A549 (cell line): ENCODE data around the gene ACOD1. TPM values are rescaled to one million over a fixed set of nuclear protein-coding genes. Genes with fewer than 3 reads are reported as not detected.

Experiments
- ATAC-seq, 2 experiments: fragments of 200-7000 bp in 1 of 2; fragments of >200 bp in 1 of 2; cut with Nextera tagmentation in 1 of 2; cut with Tn5 transposase in 1 of 2; 3 replicates each; pipeline versions ENCODE4 v1.8.0 to v1.9.1; 2018 to 2020; ENCODE audit warnings: mild to moderate bottlenecking in 1 of 2, moderate library complexity in 1 of 2
- CTCF ChIA-PET: fragments of 300-600 bp; sonication (Branson Sonifier 250); formaldehyde crosslinking; extraction: SDS; loops from one replicate; lab custom pipeline; 2021; ENCODE audit warnings: antibody characterized with exemption, inconsistent platforms; lab: Yijun Ruan, JAX
- POLR2A ChIA-PET: fragments of 350-600 bp; formaldehyde crosslinking; extraction: SDS; loops from one replicate; lab custom pipeline; 2021; ENCODE audit warnings: antibody characterized with exemption, inconsistent platforms; lab: Yijun Ruan, JAX
- DNase-seq, 2 experiments: peaks; one replicate each; pipeline versions ENCODE4 v3.0.0 to v3.0.0-alpha.2; 2011 to 2016; ENCODE audit warnings: low read depth in 1 of 2, low spot score in 1 of 2
- FAIRE-seq: peaks from 2 replicates; lab custom pipeline; 2011; peaks lifted over from hg19 to GRCh38; lab: Jason Lieb, UNC
- H3K27ac ChIP-seq, 2 experiments: fragments of >200 bp; sonication (Bioruptor Twin); formaldehyde crosslinking; 3 replicates each; pipeline ENCODE4 v1.5.1; 2016 to 2017
- H3K4me1 ChIP-seq: fragments of >200 bp; sonication (Bioruptor Twin); formaldehyde crosslinking; 3 replicates; pipeline ENCODE4 v1.6.1; 2016
- H3K4me2 ChIP-seq: fragments of >200 bp; sonication (Bioruptor Twin); formaldehyde crosslinking; 3 replicates; pipeline ENCODE4 v1.6.1; 2016
- H3K4me3 ChIP-seq: fragments of >200 bp; sonication (Bioruptor Twin); formaldehyde crosslinking; 3 replicates; pipeline ENCODE4 v1.5.1; 2016
- H3K9me3 ChIP-seq: fragments of >200 bp; sonication (Bioruptor Twin); formaldehyde crosslinking; 3 replicates; pipeline ENCODE4 v1.6.1; 2016
- BCL3 ChIP-seq: fragments of >200 bp; sonication (Bioruptor Twin); formaldehyde crosslinking; IDR thresholded peaks from 3 replicates; pipeline ENCODE4 v1.6.1; 2016
- BHLHE40 ChIP-seq: IDR thresholded peaks from 2 replicates; pipeline ENCODE4 v1.6.1; 2012; ENCODE audit warnings: low read depth, low read length, inconsistent platforms
- CEBPB ChIP-seq, 2 experiments: fragments of >200 bp in 1 of 2; sonication (Bioruptor Twin) in 1 of 2; formaldehyde crosslinking in 1 of 2; IDR thresholded peaks; 2 replicates each; pipeline ENCODE4 v1.6.1; 2012 to 2016
- CHD4 ChIP-seq: fragments of 200-600 bp; sonication (generic); IDR thresholded peaks from 2 replicates; pipeline ENCODE4 v1.6.1; 2016; ENCODE audit warnings: antibody characterized with exemption, mild to moderate bottlenecking, borderline replicate concordance
- CTCF ChIP-seq: fragments of >200 bp; sonication (Bioruptor Twin); formaldehyde crosslinking; IDR thresholded peaks from 3 replicates; pipeline ENCODE4 v1.5.1; 2016
- ESRRA ChIP-seq: fragments of 150-350 bp; IDR thresholded peaks from 2 replicates; pipeline ENCODE4 v1.6.1; 2014; ENCODE audit warnings: mild to moderate bottlenecking, low read length, borderline replicate concordance
- HES2 ChIP-seq: fragments of >200 bp; sonication (Bioruptor Twin); formaldehyde crosslinking; IDR thresholded peaks from 2 replicates; pipeline ENCODE4 v1.6.1; 2016
- HMGXB4 ChIP-seq: fragments of 250-450 bp; sonication (Bioruptor Pico); IDR thresholded peaks from 2 replicates; pipeline ENCODE4 v1.5.0; 2021; ENCODE audit warnings: mild to moderate bottlenecking, moderate library complexity, borderline replicate concordance
- HOXA7 ChIP-seq: fragments of 250-450 bp; sonication (Bioruptor Pico); IDR thresholded peaks from 2 replicates; pipeline ENCODE4 v1.5.0; 2020; ENCODE audit warnings: mild to moderate bottlenecking, moderate library complexity
- MAFK ChIP-seq: fragments of 450-650 bp; IDR thresholded peaks from 2 replicates; pipeline ENCODE4 v1.6.1; 2014; ENCODE audit not compliant: partially characterized antibody
- MYC ChIP-seq: IDR thresholded peaks from 2 replicates; pipeline ENCODE4 v1.6.1; 2012; ENCODE audit warnings: mild to moderate bottlenecking, inconsistent platforms, low read length, improper control_type of control experiment, borderline replicate concordance
- NPAS2 ChIP-seq: fragments of 250-450 bp; sonication (Bioruptor Pico); IDR thresholded peaks from 2 replicates; pipeline ENCODE4 v1.8.0; 2022; ENCODE audit warnings: mild to moderate bottlenecking, moderate library complexity, borderline replicate concordance
- PHF8 ChIP-seq: fragments of 200-600 bp; sonication (generic); IDR thresholded peaks from 2 replicates; pipeline ENCODE4 v1.6.1; 2016; ENCODE audit warnings: low read depth, mild to moderate bottlenecking, antibody characterized with exemption, moderate library complexity, borderline replicate concordance
- REST ChIP-seq: fragments of 200-600 bp; sonication (generic); IDR thresholded peaks from 2 replicates; pipeline ENCODE4 v1.6.1; 2016; ENCODE audit warnings: antibody characterized with exemption, mild to moderate bottlenecking, moderate library complexity
- RFX5 ChIP-seq: fragments of 450-650 bp; IDR thresholded peaks from 2 replicates; pipeline ENCODE4 v1.7.1; 2014; ENCODE audit warnings: antibody characterized with exemption, mild to moderate bottlenecking, moderate library complexity
- TFCP2L1 ChIP-seq: fragments of 250-450 bp; sonication (Bioruptor Pico); IDR thresholded peaks from 2 replicates; pipeline ENCODE4 v1.5.0; 2021; ENCODE audit warnings: mild to moderate bottlenecking
- USF2 ChIP-seq: fragments of 450-650 bp; IDR thresholded peaks from 2 replicates; pipeline ENCODE4 v1.6.1; 2014; ENCODE audit warnings: antibody characterized with exemption
- WGBS: methylation state at CpG from one replicate; pipeline ENCODE4 v1.1.6; 2017; ENCODE audit errors: missing lambda C conversion rate; 5-methylcytosine and 5-hydroxymethylcytosine counted together
- polyA plus RNA-seq, 4 experiments: library from polyadenylated mRNA; depleted of rRNA in 3 of 4; stranded (reverse); fragments of >200 nt; fragmentation: RNase III in 1 of 4; extraction: RNeasy Plus Mini Kit Qiagen cat#74134 plus additional on column Dnase treatment in 1 of 4; gene quantifications; 2 replicates in 3 of 4; 3 replicates in 1 of 4; pipeline ENCODE4 v1.2.3, GENCODE V29; 2011 to 2017

The ACOD1 gene
- polyA plus RNA-seq, 2 of the 4 experiments (the other 2 are of a cell fraction) = not detected

GRCh38 chr13:76993473-76993872 is 45.2 kb downstream of the ACOD1 start:
- peaks cover 8% of the 10 kb centered on the region; the same call in 1 of the 3 replicates for H3K4me1 ChIP-seq
- peak overlapping the region; percentile 86; the same call in 2 of the 3 replicates for H3K4me2 ChIP-seq
- H3K27ac ChIP-seq = no peak overlapping the region
- TF ChIP-seq PHF8 (no peak), MAFK (peak; percentile 57)
- no peak for DNase-seq
- ChIA-PET CTCF (no interaction called here), POLR2A (interaction anchor here (0.7 to 2.9 kb wide), 2 partner anchors 9 to 33 kb away, joined by 3 to 10 read pairs; partner anchors contain the start of gene FBXL3)
- 73% methylated on average over 5 of the region's 5 CpGs for WGBS
- no peaks in the 10 kb centered on the region for H3K9me3 ChIP-seq
- ATAC-seq = no peak
- no peak for FAIRE-seq
- no peak overlapping the region for H3K4me3 ChIP-seq

GRCh38 chr13:76994281-76994680 is 46.0 kb downstream of the ACOD1 start:
- DNase-seq (no peak), FAIRE-seq (no peak), ATAC-seq (no peak)
- H3K4me3 ChIP-seq = no peak overlapping the region
- ChIA-PET POLR2A (no interaction called here), CTCF (interaction anchor here (1.9 kb wide), 1 partner anchor 14 kb away, joined by 10 read pairs; no protein-coding TSS in a partner anchor)
- no peak for TF ChIP-seq CEBPB (IDR thresholded peaks at IDR 0.05)
- TF ChIP-seq USF2 = no peak
- TF ChIP-seq ESRRA = no peak
- no peak for TF ChIP-seq CTCF
- no peak for TF ChIP-seq MYC
- TF ChIP-seq NPAS2 (CRISPR knock-in tag) = no peak
- TF ChIP-seq RFX5 = no peak
- TF ChIP-seq TFCP2L1 = no peak
- no peak for TF ChIP-seq HOXA7 (CRISPR knock-in tag)
- TF ChIP-seq CHD4 = no peak
- TF ChIP-seq HES2 = no peak
- no peak for TF ChIP-seq HMGXB4 (CRISPR knock-in tag)
- TF ChIP-seq REST = no peak
- no peak for TF ChIP-seq BCL3
- TF ChIP-seq BHLHE40 = no peak
- peaks cover 8% of the 10 kb centered on the region; the same call in 1 of the 3 replicates for H3K4me1 ChIP-seq
- H3K4me2 ChIP-seq = no peak overlapping the region
- WGBS = 96% methylated on average over 3 of the region's 3 CpGs
- H3K27ac ChIP-seq = no peak overlapping the region
- H3K9me3 ChIP-seq = no peaks in the 10 kb centered on the region
